ENCODE results near the gene CFAP58. TPM values are rescaled to one million over a fixed set of nuclear protein-coding genes. Genes with fewer than 3 reads are reported as not detected.
"Not testable (repeated sequence)": the region's sequence is repeated elsewhere in the genome, so short reads cannot be mapped to it uniquely, and the experiment has no call there.

CFAP58 gene
- total RNA-seq, 4 donors from 2014 or later: 0.20 to 0.21 TPM; not detected in 2

DNA sequence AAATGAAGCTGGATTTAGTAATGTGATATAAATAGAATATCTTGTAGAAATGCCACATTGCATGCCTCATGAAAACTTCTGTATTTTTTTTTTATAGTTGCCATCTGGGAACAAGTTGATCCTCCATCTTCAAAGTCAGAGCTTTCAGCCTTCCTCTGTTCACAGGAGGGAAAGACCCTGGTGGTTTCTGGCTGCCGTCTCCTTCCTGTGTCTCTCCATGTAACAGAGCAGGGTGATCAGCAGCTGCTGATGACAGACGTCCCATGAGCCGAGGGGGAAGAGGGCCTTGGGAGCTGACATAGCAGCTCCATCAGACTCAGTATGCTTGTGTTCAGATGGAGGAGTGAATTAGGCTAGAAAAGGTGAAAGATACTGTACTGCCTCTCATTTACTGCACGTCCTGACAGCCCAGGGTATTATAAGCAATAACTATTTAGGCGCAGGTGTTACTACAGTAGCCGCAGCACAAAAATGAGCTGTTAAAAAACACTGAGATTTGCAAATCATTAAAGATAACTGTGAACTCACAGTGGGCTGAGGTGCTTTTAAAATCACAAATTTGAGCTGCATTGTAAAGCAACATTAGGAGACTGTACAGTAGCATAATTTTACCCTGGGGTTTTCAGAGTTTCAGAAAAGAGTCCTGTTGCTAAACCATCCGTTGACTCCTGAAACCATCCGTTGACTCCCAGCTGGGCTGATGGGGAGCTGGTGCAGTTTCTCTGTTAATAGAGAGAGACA lies 103.3 kb downstream of the CFAP58 start:
- no peak overlapping the region for H3K27ac ChIP-seq
- no peaks in the 10 kb centered on the region for H3K4me1 ChIP-seq
- no peak for TF ChIP-seq POLR2A (IDR thresholded peaks at IDR 0.05)
- no peak for TF ChIP-seq EP300 (IDR thresholded peaks at IDR 0.05)
- TF ChIP-seq, protein P1, sequence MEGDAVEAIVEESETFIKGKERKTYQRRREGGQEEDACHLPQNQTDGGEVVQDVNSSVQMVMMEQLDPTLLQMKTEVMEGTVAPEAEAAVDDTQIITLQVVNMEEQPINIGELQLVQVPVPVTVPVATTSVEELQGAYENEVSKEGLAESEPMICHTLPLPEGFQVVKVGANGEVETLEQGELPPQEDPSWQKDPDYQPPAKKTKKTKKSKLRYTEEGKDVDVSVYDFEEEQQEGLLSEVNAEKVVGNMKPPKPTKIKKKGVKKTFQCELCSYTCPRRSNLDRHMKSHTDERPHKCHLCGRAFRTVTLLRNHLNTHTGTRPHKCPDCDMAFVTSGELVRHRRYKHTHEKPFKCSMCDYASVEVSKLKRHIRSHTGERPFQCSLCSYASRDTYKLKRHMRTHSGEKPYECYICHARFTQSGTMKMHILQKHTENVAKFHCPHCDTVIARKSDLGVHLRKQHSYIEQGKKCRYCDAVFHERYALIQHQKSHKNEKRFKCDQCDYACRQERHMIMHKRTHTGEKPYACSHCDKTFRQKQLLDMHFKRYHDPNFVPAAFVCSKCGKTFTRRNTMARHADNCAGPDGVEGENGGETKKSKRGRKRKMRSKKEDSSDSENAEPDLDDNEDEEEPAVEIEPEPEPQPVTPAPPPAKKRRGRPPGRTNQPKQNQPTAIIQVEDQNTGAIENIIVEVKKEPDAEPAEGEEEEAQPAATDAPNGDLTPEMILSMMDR (IDR thresholded peaks at IDR 0.05): no peak
- H3K36me3 ChIP-seq: no peaks in the 10 kb centered on the region
- WGBS, 2 donors: 38 to 44% methylated on average over 8 of the region's 8 CpGs
- no peak for DNase-seq (ENCODE audit: low spot score in 2 of 2)
- no peaks in the 10 kb centered on the region for H3K27me3 ChIP-seq
- no peaks in the 10 kb centered on the region for H3K9me3 ChIP-seq
- H3K4me3 ChIP-seq: no peak overlapping the region

DNA sequence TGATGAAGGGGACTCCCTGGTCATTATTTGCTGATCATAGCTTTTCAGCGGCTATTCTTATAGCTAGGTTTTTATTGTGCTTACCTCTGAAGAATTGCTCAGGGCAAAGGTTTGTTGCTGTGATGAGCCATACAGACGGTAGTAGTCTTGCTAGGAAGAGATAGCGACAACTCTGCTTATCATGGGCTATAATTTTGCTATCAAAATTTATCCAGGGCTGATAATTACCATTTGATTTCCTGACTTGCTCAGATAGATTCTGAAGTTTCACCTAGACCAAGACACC lies 103.9 kb downstream of the CFAP58 start:
- 71 to 83% methylated on average over 3 of the region's 3 CpGs for WGBS, 2 donors

DNA sequence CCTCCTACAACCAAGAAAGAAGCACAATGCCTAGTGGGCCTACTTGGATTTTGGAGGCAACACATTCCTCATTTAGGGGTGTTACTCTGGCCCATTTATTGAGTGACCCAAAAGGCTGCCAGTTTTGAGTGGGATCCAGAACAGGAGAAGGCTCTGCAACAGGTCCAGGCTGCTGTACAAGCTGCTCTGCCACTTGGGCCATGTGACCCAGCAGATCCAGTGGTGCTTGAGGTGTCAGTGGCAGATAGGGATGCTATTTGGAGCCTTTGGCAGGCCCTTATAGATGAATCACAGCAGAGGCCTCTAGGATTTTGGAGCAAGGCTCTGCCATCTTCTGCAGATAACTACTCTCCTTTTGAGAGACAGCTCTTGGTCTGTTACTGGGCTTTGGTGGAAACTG lies 111.9 kb downstream of the CFAP58 start:
- peaks cover 0 to 19% (median 2%) of the 10 kb centered on the region in 4 donors for H3K9me3 ChIP-seq
- H3K4me1 ChIP-seq; DNase-seq (ENCODE audit: low spot score in 2 of 2); H3K27ac ChIP-seq; H3K36me3 ChIP-seq; H3K4me3 ChIP-seq; H3K27me3 ChIP-seq: not testable (repeated sequence)

More for the DNA sequence above, 103.9 kb downstream of the CFAP58 start:
- no peak overlapping the region for H3K4me3 ChIP-seq
- TF ChIP-seq, protein P1 (IDR thresholded peaks at IDR 0.05): no peak
- no peak for TF ChIP-seq EP300 (IDR thresholded peaks at IDR 0.05)
- no peak for DNase-seq (ENCODE audit: low spot score in 2 of 2)
- H3K9me3 ChIP-seq: no peaks in the 10 kb centered on the region
- H3K36me3 ChIP-seq: no peaks in the 10 kb centered on the region
- no peak overlapping the region for H3K27ac ChIP-seq
- H3K4me1 ChIP-seq: no peaks in the 10 kb centered on the region
- H3K27me3 ChIP-seq: no peaks in the 10 kb centered on the region

DNA sequence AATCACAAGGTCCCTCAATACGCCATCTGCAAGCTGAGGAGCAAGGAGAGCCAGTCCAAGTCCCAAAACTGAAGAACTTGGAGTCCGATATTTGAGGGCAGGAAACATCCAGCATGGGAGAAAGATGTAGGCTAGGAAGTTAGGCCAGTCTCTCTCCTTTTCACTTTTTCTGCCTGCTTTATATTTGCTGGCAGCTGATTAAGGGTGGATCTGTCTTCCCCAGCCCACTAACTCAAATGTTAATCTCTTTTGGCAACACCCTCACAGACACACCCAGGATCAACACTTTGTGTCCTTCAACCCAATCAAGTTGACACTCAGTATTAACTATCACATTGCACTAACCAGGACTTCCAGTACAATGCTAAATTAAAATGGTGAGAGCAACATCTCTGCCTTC lies 115.2 kb downstream of the CFAP58 start:
- 89 to 94% methylated on average over 2 of the region's 2 CpGs for WGBS, 2 donors
- not testable (repeated sequence) for H3K9me3 ChIP-seq; DNase-seq (ENCODE audit: low spot score in 2 of 2); H3K4me1 ChIP-seq; H3K4me3 ChIP-seq; H3K27me3 ChIP-seq; H3K27ac ChIP-seq; H3K36me3 ChIP-seq

DNA sequence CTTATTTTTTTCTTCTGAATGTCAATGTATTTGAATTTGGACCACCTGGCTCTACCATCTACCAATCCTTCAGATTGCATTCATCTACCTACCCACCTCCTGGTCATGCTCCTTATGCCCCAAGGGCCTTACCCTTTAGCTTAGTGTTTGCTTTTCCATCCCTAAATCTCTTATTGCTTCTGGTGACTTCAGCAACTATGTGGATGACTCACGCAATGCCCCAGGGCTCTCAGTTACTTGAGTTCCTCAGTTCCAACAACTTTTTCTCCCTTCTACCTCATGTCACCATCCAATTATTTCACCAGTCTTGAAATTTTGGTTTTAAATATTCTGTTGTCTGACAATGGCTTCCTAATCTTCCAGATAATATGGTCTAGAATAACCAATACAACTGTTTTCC lies 118.9 kb downstream of the CFAP58 start:
- whole genome bisulfite sequencing, 2 donors: 81 to 89% methylated on average over 1 of the region's 1 CpG
- DNase-seq (ENCODE audit: low spot score in 2 of 2): no peak
- TF ChIP-seq POLR2A (IDR thresholded peaks at IDR 0.05) (no peak), EP300 (IDR thresholded peaks at IDR 0.05) (no peak)
- TF ChIP-seq, protein P1 (IDR thresholded peaks at IDR 0.05): no peak
- Histone ChIP-seq H3K9me3 (no peaks in the 10 kb centered on the region), H3K27me3 (peaks cover 0 to 3% of the 10 kb centered on the region in 2 donors), H3K27ac (no peak overlapping the region), H3K4me3 (no peak overlapping the region), H3K4me1 (no peaks in the 10 kb centered on the region), H3K36me3 (no peaks in the 10 kb centered on the region)

DNA sequence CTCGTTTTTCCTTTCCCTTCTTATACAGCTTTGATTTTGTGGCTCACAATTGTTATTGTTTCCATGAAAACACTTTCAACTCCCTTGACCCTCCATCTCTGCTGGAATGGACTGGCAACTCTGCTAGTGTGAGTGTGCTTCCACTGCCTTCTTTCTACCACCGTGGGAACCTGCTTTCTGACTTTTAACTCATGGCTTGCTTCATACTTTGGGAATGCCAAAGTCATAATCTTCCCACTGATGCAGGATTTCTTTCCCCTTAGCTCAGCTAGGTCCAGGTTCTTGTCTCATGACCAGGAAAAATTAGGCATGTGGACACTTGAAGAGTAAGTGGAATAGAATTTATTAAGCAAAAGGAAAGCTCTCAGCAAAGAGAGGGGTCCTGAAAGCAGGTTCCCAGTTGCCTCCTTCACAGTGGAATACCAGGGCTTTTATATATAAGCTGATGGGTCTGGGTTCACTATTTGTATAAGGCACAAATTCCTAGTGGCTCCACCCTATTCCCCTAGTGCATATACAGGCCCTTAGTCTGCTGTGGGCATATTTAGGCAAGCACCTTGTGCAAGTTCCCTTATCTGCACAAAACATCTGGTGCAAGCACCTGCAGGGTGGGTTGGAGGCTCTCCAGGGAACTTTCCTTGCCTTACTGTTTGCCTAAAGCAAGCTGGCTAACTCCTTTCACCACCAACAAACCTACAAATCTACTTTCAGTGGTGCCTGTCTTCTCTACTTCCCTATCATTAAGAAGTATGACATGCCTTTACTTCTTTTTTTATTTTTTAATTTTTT lies 119.5 kb downstream of the CFAP58 start:
- Histone ChIP-seq H3K4me1 (no peaks in the 10 kb centered on the region), H3K27ac (no peak overlapping the region), H3K36me3 (no peaks in the 10 kb centered on the region), H3K27me3 (peaks cover 0 to 3% of the 10 kb centered on the region in 2 donors), H3K4me3 (no peak overlapping the region), H3K9me3 (no peaks in the 10 kb centered on the region)
- 32 to 47% methylated on average over 2 of the region's 2 CpGs for WGBS, 2 donors
- TF ChIP-seq POLR2A (IDR thresholded peaks at IDR 0.05): no peak
- TF ChIP-seq EP300 (IDR thresholded peaks at IDR 0.05): no peak
- TF ChIP-seq, protein P1 (IDR thresholded peaks at IDR 0.05): no peak
- no peak for DNase-seq (ENCODE audit: low spot score in 2 of 2)
